ENCODE measurements around the gene RUNX3.

GRCh38 chr1:24970399-24970753 lies 40.3 kb upstream of the RUNX3 start:
- TF ChIP-seq CTCF (conservative IDR thresholded peaks at IDR 0.05 in 1 of 2, IDR thresholded peaks at IDR 0.05 in 1 of 2; ENCODE audit: low read depth in 1 of 2, low read length in 2 of 2) (no peak), EZH2 (IDR thresholded peaks at IDR 0.05; ENCODE audit: low read length, missing control alignments) (no peak)

Data from fibroblast of lung (primary cell).